Adrenal gland (tissue), 12 donors: ENCODE results near the gene CREG2. TPM values are rescaled to one million over a fixed set of nuclear protein-coding genes. Genes with fewer than 3 reads are reported as not detected.

Experiments
- DNase-seq, 7 donors: peaks; one replicate each; pipeline ENCODE4 v3.0.0-alpha.2; 2019 to 2020
- H3K27ac ChIP-seq, 5 donors: fragments of 200-600 bp; sonication (generic) in 4 of 5; 1 replicate in 3 of 5; 2 replicates in 2 of 5; pipeline versions ENCODE4 v1.5.1 to v1.8.0; 2016 to 2020; ENCODE audit warnings: mild to moderate bottlenecking in 1 of 5
- H3K27me3 ChIP-seq: fragments of 200-600 bp; 2 replicates; pipeline ENCODE4 v1.8.0; 2021
- H3K36me3 ChIP-seq, 2 donors: fragments of 200-600 bp; replicated peaks in 1 of 2; 1 replicate in 1 of 2; 2 replicates in 1 of 2; pipeline versions ENCODE4 v1.5.1 to v1.8.0; 2018 to 2022
- H3K4me1 ChIP-seq, 2 donors: fragments of 200-600 bp; replicated peaks in 1 of 2; 1 replicate in 1 of 2; 2 replicates in 1 of 2; pipeline versions ENCODE4 v1.5.1 to v1.8.0; 2018 to 2021
- H3K4me3 ChIP-seq, 4 donors: fragments of 200-600 bp; sonication (generic) in 3 of 4; one replicate each; pipeline ENCODE4 v1.5.1; 2016 to 2018
- H3K9me3 ChIP-seq, 3 donors: fragments of 200-600 bp; sonication (generic) in 1 of 3; replicated peaks in 1 of 3; 1 replicate in 2 of 3; 2 replicates in 1 of 3; pipeline versions ENCODE4 v1.5.1 to v1.8.0; 2016 to 2021
- POLR2A ChIP-seq, 2 donors: fragments of 450-650 bp; IDR thresholded peaks; one replicate each; pipeline ENCODE4 v1.6.1; 2017; ENCODE audit warnings: antibody characterized with exemption in 2 of 2, mild to moderate bottlenecking in 2 of 2, moderate library complexity in 1 of 2
- WGBS, 4 donors: extraction: QIAGEN DNeasy Blood & Tissue Kit in 2 of 4; methylation state at CpG; one replicate each; pipeline versions ENCODE4 v1.1.5 to v1.1.7; 2013 to 2017; 5-methylcytosine and 5-hydroxymethylcytosine counted together
- intact Hi-C, 2 donors: fragments of 100-400 bp; cut with DNase I; formaldehyde crosslinking; loops; one replicate each; pipeline versions ENCODE4 v1.14.1 to v1.15.0; 2022 to 2023
- polyA plus RNA-seq, 3 donors: library from polyadenylated mRNA; stranded (reverse); fragments of 200-250 nt in 2 of 3; fragments of 350-450 nt in 1 of 3; fragmentation: Illumina TruSeq in 1 of 3; extraction: RNeasy Lipid Tissue Mini Kit (QIAGEN cat#74804) in 1 of 3; gene quantifications; one replicate each; pipeline ENCODE4 v1.2.3, GENCODE V29; 2013 to 2014
- total RNA-seq, 9 donors: library from RNA; depleted of rRNA in 4 of 9; stranded (reverse); fragments of >200 nt in 4 of 9; fragments of 120-200 nt in 1 of 9; fragmentation: NEBNext Ultra II Directional in 1 of 9; extraction: Animal tissue kit (Norgen Biotek cat#: 25700) in 1 of 9; gene quantifications; one replicate each; pipeline versions ENCODE4 v1.1.0 to v1.2.4, GENCODE V29; 2013 to 2023
- TF ChIP-seq, protein P1 (sequence below), 6 experiments: fragments of 450-650 bp in 4 of 6; fragments of 200-600 bp in 2 of 6; sonication (generic) in 1 of 6; IDR thresholded peaks; 1 replicate in 5 of 6; 2 replicates in 1 of 6; pipeline versions ENCODE4 v1.5.1 to v1.8.0; 2016 to 2021; ENCODE audit warnings: antibody characterized with exemption in 6 of 6, mild to moderate bottlenecking in 2 of 6, moderate library complexity in 1 of 6
- donor health status: healthy with polysubstance abuse.
- donor health status: Bipolar disorder and iron deficiency.
- donor health status: DM: yes; HTN: yes; CAD: no.
- donor health status: DM: no; HTN: no; CAD: no.
- donor health status: DM: no; HTN: no; CAD: no.
- donor health status: DM: yes; HTN: yes; CAD: no.

Gene CREG2
- total and polyA plus RNA-seq, 12 donors: 0.02 to 0.55 (median 0.26) TPM; not detected in 8

- TF ChIP-seq, protein P1, sequence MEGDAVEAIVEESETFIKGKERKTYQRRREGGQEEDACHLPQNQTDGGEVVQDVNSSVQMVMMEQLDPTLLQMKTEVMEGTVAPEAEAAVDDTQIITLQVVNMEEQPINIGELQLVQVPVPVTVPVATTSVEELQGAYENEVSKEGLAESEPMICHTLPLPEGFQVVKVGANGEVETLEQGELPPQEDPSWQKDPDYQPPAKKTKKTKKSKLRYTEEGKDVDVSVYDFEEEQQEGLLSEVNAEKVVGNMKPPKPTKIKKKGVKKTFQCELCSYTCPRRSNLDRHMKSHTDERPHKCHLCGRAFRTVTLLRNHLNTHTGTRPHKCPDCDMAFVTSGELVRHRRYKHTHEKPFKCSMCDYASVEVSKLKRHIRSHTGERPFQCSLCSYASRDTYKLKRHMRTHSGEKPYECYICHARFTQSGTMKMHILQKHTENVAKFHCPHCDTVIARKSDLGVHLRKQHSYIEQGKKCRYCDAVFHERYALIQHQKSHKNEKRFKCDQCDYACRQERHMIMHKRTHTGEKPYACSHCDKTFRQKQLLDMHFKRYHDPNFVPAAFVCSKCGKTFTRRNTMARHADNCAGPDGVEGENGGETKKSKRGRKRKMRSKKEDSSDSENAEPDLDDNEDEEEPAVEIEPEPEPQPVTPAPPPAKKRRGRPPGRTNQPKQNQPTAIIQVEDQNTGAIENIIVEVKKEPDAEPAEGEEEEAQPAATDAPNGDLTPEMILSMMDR (IDR thresholded peaks at IDR 0.05): no peak
- no peak for TF ChIP-seq POLR2A (IDR thresholded peaks at IDR 0.05)
- H3K27me3 ChIP-seq: no peaks in the 10 kb centered on the region
- H3K4me1 ChIP-seq: no peaks in the 10 kb centered on the region
- H3K9me3 ChIP-seq: no peaks in the 10 kb centered on the region
- H3K4me3 ChIP-seq: no peak overlapping the region
- no peak for DNase-seq
- H3K36me3 ChIP-seq: no peaks in the 10 kb centered on the region
- intact Hi-C loops: no loop called here
- 49 to 52% (median 51%) methylated on average over 7 of the region's 7 CpGs for WGBS, 4 donors
- no peak overlapping the region for H3K27ac ChIP-seq
Measured at GRCh38 chr2:101405351-101405899, 18.1 kb upstream of the CREG2 start.

DNA sequence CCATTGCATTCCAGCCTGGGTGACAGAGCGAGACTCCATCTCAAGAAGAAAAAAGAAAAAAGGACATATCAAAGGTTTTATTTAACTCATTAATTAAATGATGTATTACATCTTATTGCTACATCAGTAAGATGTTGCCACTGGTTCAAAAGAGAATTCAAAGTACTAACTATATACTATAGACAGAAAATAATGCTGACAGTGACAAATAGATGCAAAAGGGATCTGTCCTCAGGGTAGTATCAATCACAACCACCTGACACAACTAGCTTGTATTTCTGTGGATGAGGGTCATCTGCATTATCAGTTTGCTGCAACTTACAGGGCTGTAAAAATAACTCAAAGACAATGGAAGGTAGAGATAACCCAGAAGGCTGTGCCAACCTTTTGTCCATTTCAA lies 16.4 kb upstream of the CREG2 start:
- H3K27me3 ChIP-seq: no peaks in the 10 kb centered on the region
- intact Hi-C loops: no loop called here
- 88 to 100% (median 98%) methylated on average over 1 of the region's 1 CpG for WGBS, 4 donors
- no peaks in the 10 kb centered on the region for H3K36me3 ChIP-seq
- TF ChIP-seq, protein P1 (IDR thresholded peaks at IDR 0.05): no peak
- TF ChIP-seq POLR2A (IDR thresholded peaks at IDR 0.05): no peak
- no peaks in the 10 kb centered on the region for H3K9me3 ChIP-seq
- DNase-seq: no peak
- no peaks in the 10 kb centered on the region for H3K4me1 ChIP-seq
- no peak overlapping the region for H3K4me3 ChIP-seq
- H3K27ac ChIP-seq: no peak overlapping the region

DNA sequence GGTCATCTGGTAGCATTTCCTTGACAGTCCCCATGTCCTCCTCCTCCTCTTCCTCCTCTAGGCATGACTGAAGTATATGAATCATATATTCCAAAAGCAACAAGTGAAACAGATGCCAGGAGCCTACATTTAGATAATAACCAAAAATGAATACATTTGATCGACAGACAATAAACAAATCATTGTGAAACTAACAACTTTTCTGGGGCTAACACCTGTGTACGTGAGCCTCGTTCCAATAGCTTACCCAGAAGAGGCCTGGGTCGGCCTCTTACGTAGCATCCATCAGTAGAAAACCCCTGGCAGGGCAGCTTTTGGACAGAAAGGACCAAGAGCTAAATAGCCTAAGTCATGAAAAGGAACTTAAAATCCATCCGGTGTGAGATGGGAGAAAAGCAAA lies 15.3 kb upstream of the CREG2 start:
- Histone ChIP-seq H3K4me1 (no peaks in the 10 kb centered on the region), H3K9me3 (no peaks in the 10 kb centered on the region), H3K27me3 (no peaks in the 10 kb centered on the region), H3K4me3 (no peak overlapping the region), H3K27ac (no peak overlapping the region), H3K36me3 (no peaks in the 10 kb centered on the region)
- no peak for DNase-seq
- TF ChIP-seq, protein P1 (IDR thresholded peaks at IDR 0.05): no peak
- no peak for TF ChIP-seq POLR2A (IDR thresholded peaks at IDR 0.05)
- 89 to 92% (median 91%) methylated on average over 6 of the region's 6 CpGs for WGBS, 4 donors
- intact Hi-C loops: no loop called here

DNA sequence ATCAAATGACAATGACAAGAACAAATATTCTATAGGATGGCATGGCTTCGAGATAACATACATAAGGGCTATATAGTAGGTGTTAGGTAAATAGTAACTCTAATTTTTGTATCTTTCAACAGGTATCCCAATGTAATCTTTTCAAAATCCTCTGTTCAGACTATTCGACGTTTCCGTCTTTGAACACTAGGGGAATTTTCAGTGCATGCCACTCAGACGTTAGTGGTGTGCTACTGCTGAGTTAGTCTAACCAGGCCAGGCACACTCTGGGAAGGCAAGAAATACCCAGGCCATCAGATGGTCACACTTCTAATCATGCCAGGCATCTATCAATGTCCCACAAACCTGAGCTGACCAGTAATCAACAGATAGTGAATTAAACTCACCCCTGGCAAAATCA lies 14.6 kb upstream of the CREG2 start:
- Histone ChIP-seq H3K4me1 (no peaks in the 10 kb centered on the region), H3K27me3 (no peaks in the 10 kb centered on the region), H3K4me3 (no peak overlapping the region), H3K36me3 (no peaks in the 10 kb centered on the region), H3K9me3 (no peaks in the 10 kb centered on the region), H3K27ac (no peak overlapping the region)
- TF ChIP-seq POLR2A (IDR thresholded peaks at IDR 0.05): no peak
- TF ChIP-seq, protein P1 (IDR thresholded peaks at IDR 0.05): no peak
- WGBS, 4 donors: 76 to 81% (median 79%) methylated on average over 5 of the region's 5 CpGs
- no peak for DNase-seq
- intact Hi-C loops: no loop called here
